RPMI8226 (cell line): ENCODE measurements around the gene KPTN.

Experiments
- DNase-seq: peaks from one replicate; pipeline ENCODE4 v3.0.0-alpha.2; 2015

The KPTN gene

DNA sequence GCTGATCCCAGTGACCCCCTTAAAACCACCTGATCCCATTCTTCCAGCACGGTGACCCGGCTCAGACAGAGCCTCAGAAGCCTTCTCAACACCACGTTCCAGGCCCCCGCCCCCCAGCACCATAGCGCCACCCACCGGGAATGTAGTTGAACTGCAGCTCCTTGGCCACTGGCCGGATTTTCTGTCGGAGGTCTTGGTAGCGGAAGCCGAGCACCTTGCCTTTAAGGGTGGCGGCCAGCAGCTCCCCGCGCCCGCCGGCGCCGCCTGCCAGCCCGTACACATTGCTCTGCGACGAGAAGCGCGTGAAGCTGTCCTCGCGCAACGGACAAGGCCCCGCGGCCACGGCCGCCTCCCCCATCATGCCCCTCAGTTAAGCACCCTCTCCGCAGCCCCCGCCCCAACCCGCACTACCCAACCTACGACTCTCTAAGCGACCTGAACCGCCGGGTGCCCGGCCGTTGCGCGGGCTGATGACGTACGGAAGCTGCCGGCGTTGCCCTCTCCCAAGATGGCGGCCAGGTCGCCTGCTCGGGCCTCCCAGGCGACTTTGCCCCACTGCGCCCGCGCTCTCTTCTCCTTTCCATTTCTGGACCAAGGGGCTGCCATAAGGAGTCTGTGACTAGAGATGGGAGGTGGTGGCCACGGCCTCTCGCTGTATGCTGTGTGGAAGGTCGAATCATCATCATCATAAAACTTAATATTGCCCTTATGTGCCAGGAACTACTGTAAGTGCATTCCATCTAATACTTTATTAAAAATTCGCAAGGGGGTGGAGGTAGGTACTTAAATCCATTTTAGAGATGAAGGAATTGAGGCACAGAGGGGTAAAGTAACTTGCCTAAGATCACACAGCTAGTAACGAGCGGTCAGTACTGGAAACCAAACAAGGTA is at the start of gene KPTN:
Gene KPTN, minus strand, starts transcription at position 420 of the 891 bp plus-strand sequence. Its CDS starts 59 bp downstream, at position 361.
- peak; percentile 82 for DNase-seq

DNA sequence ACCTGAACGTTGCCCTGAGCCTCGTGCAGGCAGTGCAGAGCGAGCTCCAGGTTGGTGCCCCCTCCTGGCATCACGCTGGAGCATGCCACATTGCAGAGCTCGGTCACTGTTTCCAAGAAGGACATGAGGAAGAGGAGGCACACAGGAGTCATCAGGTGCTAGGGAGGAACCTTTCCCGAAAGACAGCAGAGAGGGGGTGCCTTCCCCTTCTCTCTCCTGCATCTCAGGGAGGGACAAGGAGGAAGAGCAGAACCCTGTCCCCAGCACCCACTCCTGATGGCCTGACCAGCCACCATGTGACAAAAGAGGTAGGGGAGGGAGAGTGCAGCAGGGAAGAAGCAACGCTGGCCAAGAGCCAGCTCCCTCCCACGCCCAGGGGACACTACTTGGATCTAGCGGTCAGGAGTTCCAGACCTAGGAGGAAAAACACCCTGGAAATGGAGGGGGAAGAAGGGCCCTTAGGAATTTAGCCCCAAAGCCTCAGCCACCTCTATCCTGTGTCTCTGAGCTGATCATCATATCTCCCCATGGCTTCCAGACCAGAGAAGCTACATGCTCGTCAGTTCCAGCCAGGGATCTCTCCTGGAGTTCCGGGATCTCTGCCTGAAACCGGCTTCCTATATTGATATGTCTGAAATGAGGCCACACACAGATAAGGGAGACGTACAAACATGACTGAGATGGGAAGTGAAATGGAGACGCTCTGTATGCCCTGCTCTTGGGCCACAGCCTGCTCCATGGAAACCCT is 47.8 kb upstream of the KPTN start:
- DNase-seq, result no peak

DNA sequence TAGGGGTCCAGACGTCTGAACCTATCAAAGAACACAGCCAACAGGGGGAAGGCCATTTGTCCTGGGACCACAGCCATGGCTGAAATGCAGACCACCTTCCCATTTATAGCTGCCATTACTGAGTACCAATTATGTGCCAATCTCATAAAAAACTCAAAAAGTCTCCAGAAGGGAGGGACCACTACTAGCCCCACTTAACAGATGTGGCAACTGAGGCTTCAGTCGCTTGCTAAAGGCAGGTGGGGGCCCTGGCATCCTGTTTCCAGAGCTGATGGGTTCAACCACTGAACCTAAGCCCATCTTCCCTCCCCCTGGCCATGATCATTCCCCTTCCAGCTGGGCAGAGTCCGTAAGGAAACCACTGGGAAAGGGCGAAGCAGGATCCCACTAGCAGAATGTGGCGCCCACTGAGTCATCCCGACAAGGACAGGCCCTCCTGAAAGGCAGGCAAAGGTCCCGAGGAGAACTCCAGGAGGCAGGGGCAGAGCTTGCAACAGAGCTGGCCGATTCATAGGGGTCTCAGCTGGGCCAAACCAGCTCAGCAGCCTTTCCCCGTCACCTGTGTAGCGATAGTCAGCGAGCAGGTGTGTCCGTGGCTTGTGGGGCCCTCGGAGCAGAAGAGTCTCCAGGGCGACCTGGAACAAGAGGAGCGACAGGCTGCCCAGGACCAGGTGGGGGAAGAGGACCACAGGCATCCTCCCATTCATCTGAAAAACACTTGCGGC is 45.2 kb upstream of the KPTN start:
- no peak for DNase-seq

DNA sequence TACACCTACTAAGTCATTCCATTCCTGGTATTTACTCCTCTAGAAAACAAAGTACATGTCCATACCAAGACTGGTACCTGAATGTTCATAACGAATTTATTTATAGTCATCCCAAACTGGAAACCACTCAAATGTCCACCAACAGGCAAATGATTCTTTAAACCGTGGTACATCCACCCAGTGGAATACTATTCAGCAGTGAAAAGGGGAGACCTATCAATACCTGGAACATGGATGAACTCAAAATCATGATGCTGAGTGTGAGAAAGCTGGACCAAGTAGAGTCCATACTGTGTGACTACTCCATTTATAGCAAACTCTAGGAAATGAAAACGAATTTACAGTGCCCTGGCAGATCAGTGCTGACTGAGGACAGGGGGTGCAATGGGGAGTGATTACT is 42.8 kb upstream of the KPTN start:
- DNase-seq, result no peak

DNA sequence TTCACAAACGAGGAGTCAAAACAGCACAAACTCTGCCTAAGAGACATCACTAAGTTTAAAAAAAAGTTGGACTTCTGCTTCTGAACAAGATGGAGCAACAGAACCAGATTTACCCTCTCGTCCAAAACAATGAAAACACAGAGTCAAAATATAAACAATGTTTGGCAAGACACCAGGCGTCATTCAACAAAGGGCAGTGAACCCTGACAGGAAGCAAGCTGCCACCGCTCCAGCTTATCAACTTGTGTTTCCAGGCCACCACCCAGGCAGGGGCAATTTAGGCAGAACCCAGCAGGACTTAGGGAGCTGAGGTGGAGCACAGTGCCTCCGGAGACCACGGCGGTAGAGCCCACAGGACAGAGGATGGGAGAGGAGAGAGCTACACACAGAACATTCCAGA is 39.5 kb upstream of the KPTN start:
- no peak for DNase-seq

DNA sequence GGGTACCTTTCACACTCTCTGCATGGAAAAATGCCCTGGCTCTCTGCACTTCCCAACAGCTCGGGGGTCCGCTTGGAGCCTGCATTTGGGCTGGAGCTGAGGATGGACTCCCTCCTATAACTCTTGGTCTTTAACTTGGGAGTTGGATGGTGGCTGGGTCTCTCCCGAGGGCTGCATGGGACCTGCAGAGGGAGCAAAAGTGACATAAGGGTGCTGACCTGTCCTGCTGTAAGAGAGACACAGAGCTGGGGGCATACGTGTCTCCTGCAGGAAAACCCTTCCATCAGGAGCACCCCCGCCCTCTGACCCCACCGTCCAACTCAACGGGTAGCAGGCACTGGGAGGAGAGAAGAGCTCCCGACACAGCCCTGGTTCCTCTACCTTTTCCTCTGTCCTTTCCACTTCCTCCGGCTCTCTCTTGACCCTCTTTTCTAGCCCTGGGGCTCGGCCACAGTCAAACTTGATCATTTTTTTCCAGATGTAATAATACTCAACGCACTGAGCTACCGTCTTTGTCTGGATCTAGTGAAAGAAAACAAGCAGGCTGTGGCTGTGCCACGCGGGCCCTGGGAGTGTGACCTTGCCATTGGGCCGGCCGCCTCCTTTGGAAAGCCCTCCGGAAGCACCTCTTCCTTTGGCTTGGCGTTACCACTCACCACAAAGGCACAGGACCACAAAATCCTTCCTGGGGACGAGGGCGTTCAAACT is 37.6 kb upstream of the KPTN start:
- no peak for DNase-seq

DNA sequence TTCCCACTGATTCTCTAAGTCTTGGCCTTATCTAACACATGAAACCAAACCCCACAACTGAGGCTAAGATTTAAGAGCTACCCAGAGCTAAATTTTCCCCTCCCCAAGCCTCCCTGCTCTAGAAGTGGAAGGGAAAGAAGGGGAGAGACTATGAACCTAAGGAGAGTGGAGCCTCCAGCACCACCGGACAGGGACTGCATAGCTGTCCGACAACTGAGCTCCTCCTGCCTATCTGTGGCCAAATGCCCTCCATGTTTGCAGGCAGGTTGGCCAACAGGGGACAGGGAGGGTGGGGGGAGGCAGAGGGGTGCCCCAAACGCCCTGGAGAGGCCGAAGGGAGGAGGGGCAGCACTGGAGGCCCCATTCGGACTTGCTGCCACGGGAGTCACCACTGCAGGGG is 36.8 kb upstream of the KPTN start:
- DNase-seq, result no peak

GRCh38 chr19:47520343-47520806 is 36.4 kb upstream of the KPTN start:
- no peak for DNase-seq

GRCh38 chr19:47518854-47519253 is 34.8 kb upstream of the KPTN start:
- DNase-seq, result no peak

DNA sequence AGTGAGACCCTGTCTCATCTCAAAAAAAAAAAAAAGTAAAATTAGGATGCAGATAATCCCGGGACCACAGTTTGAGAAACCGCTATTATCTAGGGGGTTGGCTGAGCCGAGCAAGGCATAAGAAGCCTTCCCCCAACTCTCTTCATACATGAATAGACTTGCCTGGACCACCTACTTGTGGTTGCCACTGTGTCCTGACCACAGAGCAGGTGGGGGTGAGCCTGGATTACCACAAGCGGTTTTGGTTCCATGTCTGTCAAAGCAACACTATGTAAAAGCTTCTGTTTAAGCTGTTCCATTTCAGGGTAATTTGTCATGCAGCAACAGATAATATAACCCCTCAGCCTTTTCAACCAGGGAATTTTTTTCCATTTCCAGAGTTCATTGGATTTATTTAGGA is 34.1 kb upstream of the KPTN start:
- DNase-seq, result no peak

- peak; percentile 99 for DNase-seq
Observed at GRCh38 chr19:47514869-47515588, 31.0 kb upstream of the KPTN start, which contains the start of gene NAPA. TSS of gene NAPA (minus strand) at chr19:47515063. CDS start at chr19:47514940, 123 bp downstream.

- peak; percentile 9 for DNase-seq
Observed at GRCh38 chr19:47514151-47514868, 30.3 kb upstream of the KPTN start.

- no peak for DNase-seq
Observed at GRCh38 chr19:47512948-47513319, 28.9 kb upstream of the KPTN start.

GRCh38 chr19:47512183-47512947 is 28.3 kb upstream of the KPTN start:
- DNase-seq, result no peak

DNA sequence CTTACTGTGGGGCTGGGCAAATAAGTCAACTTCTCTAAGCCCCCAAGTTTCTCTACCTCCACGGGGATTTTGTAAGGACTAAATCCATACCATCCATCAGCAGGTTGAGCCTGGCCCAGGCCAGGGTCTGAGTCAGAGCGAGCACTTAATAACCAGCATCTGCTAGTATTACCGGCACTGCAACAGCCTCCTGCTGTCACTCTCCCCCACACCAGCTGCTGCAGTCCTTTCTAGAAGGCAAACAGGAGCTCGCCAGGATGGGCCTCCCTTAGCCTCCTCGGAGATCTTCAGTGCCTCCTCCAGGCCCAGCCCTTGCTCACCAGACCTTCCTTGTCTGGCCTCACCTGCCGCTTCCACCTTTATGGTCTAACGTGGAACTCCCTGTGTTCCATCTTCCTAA is 27.7 kb upstream of the KPTN start:
- no peak for DNase-seq

DNA sequence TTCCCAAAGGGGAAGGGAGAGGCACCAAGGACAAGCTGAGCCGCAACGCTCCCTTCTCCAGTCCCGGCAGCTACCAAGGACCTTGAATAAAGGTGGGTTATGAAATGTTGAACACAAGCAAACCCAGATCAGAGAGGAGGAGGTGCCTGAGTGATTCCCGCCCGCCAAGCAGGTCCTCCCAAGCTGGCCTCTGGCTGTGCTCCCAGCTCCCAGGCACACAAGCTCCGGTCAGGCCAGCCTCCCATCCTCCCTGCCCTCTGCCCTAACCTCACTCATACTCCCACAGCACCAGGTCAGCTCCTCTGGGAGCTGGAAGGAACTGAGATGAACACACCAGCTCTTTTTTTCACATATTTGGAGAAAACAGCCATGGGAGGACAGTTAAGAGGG is 27.1 kb upstream of the KPTN start:
- no peak for DNase-seq

GRCh38 chr19:47510516-47511127 is 26.6 kb upstream of the KPTN start:
- DNase-seq, result no peak

DNA sequence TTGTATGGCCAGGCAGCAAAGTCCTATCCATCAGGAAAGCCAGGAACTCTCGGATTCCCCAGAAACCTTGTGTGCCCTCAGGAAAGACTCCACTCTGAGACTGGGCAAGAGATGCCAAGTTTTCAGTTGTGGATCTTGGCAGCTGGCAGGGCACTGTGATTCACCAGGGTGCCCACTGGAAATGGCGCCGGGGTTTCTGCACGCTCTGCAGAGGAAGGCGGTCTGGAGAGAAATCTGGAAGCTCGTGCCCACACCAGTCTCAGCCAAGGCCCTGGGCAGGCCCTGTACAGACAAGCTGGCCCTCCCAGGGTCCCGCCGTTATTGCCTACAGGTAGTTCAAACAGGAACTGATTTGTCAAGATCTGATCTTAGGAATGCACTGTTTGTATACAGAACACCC is 26.0 kb upstream of the KPTN start:
- DNase-seq, result no peak

GRCh38 chr19:47509170-47509847 is 25.3 kb upstream of the KPTN start:
- DNase-seq, result no peak
